Fibroblast of lung (primary cell): ENCODE data around the gene LRFN4.

ENCODE experiments used
- CTCF ChIP-seq, 2 donors: IDR thresholded peaks in 1 of 2; conservative IDR thresholded peaks in 1 of 2; 1 replicate in 1 of 2; 2 replicates in 1 of 2; pipeline ENCODE4 v1.5.1; 2011 to 2012; ENCODE audit warnings: low read length in 2 of 2, control low read depth in 1 of 2, inconsistent platforms in 1 of 2, low read depth in 1 of 2, mild to moderate bottlenecking in 1 of 2
- EZH2 ChIP-seq: IDR thresholded peaks from 2 replicates; pipeline ENCODE4 v1.5.1; 2012; ENCODE audit warnings: low read length, control low read depth, mild to moderate bottlenecking; ENCODE audit errors: missing control alignments

GRCh38 chr11:66881927-66882452 is 25.1 kb downstream of the LRFN4 start:
- TF ChIP-seq CTCF (conservative IDR thresholded peaks at IDR 0.05 in 1 of 2, IDR thresholded peaks at IDR 0.05 in 1 of 2; ENCODE audit: low read depth in 1 of 2, low read length in 2 of 2) (no peak), EZH2 (no peak)
